IPS DF 6.9 (cell line): ENCODE data around the gene CALU.

Source experiments
- DNase-seq: peaks from one replicate; pipeline ENCODE4 v3.0.0-alpha.2; 2013; ENCODE audit warnings: low read depth, low spot score
- H3K27ac ChIP-seq: one replicate; pipeline ENCODE4 v1.5.1; 2013; ENCODE audit warnings: low read length, control low read depth
- H3K27me3 ChIP-seq: 2 replicates; pipeline ENCODE4 v1.6.1; 2013; ENCODE audit warnings: mild to moderate bottlenecking, low read length; ENCODE audit not compliant: control insufficient read depth, insufficient read depth
- H3K36me3 ChIP-seq: 2 replicates; pipeline ENCODE4 v1.6.1; 2013; ENCODE audit warnings: low read length; ENCODE audit not compliant: control insufficient read depth, insufficient read depth
- H3K4me1 ChIP-seq: 2 replicates; pipeline ENCODE4 v1.6.1; 2013; ENCODE audit warnings: low read length; ENCODE audit not compliant: control insufficient read depth, insufficient read depth
- H3K4me3 ChIP-seq: 2 replicates; pipeline ENCODE4 v1.5.1; 2013; ENCODE audit warnings: mild to moderate bottlenecking, low read length
- H3K9me3 ChIP-seq: 2 replicates; pipeline ENCODE4 v1.6.1; 2013; ENCODE audit warnings: low read length, inconsistent platforms; ENCODE audit not compliant: control insufficient read depth, insufficient read depth
- WGBS: extraction: QIAGEN DNeasy Blood & Tissue Kit; methylation state at CpG from one replicate; pipeline ENCODE4 v1.1.7; 2013; ENCODE audit warnings: mixed read lengths, missing lambda C conversion rate; ENCODE audit not compliant: insufficient read length, insufficient coverage; 5-methylcytosine and 5-hydroxymethylcytosine counted together

The CALU gene

GRCh38 chr7:128783143-128783861 is 44.1 kb downstream of the CALU start:
- no CpG with 5 or more reads among the region's 15 CpGs for WGBS
- Histone ChIP-seq H3K4me3 (peak overlapping the region; percentile 47; the same call in 1 of the 2 replicates), H3K27me3 (no peaks in the 10 kb centered on the region), H3K27ac (no peak overlapping the region), H3K4me1 (no peaks in the 10 kb centered on the region; the same call in 1 of the 2 replicates), H3K36me3 (no peaks in the 10 kb centered on the region), H3K9me3 (no peaks in the 10 kb centered on the region)
- peak; percentile 83 for DNase-seq

GRCh38 chr7:128785738-128786137 is 46.6 kb downstream of the CALU start:
- Histone ChIP-seq H3K27ac (no peak overlapping the region), H3K4me1 (no peaks in the 10 kb centered on the region; the same call in 1 of the 2 replicates), H3K4me3 (no peak overlapping the region), H3K36me3 (no peaks in the 10 kb centered on the region), H3K27me3 (no peaks in the 10 kb centered on the region), H3K9me3 (no peaks in the 10 kb centered on the region)
- no CpG with 5 or more reads among the region's 3 CpGs for WGBS
- DNase-seq = no peak

- no peak overlapping the region for H3K4me3 ChIP-seq
- no peak for DNase-seq
- no CpG with 5 or more reads among the region's 9 CpGs for WGBS
Observed at GRCh38 chr7:128788446-128789412, 49.6 kb downstream of the CALU start.

GRCh38 chr7:128790315-128791041 is 51.3 kb downstream of the CALU start:
- Histone ChIP-seq H3K27me3 (no peaks in the 10 kb centered on the region), H3K4me3 (peak overlapping the region; percentile 60), H3K9me3 (no peaks in the 10 kb centered on the region), H3K4me1 (no peaks in the 10 kb centered on the region), H3K36me3 (0 out of 2 replicates have a peak, but pooled peaks cover 3% of the 10 kb centered on the region), H3K27ac (no peak overlapping the region)
- DNase-seq = no peak
- WGBS = no CpG with 5 or more reads among the region's 45 CpGs

More at GRCh38 chr7:128788446-128789412, 49.6 kb downstream of the CALU start:
- no peaks in the 10 kb centered on the region for H3K36me3 ChIP-seq
- H3K9me3 ChIP-seq = no peaks in the 10 kb centered on the region
- no peaks in the 10 kb centered on the region for H3K4me1 ChIP-seq
- no peak overlapping the region for H3K27ac ChIP-seq
- H3K27me3 ChIP-seq = no peaks in the 10 kb centered on the region

GRCh38 chr7:128791121-128791971 is 52.2 kb downstream of the CALU start, which contains the start of gene CCDC136:
TSS of gene CCDC136 (plus strand) at chr7:128791968. CDS start at chr7:128792412, 444 bp downstream.
- no CpG with 5 or more reads among the region's 80 CpGs for whole genome bisulfite sequencing
- no peak within 1 kb of the TSS for H3K27ac ChIP-seq

GRCh38 chr7:128791972-128792327 is 52.8 kb downstream of the CALU start:
- Histone ChIP-seq H3K27ac (no peak overlapping the region), H3K36me3 (0 out of 2 replicates have a peak, but pooled peaks cover 3% of the 10 kb centered on the region), H3K9me3 (no peaks in the 10 kb centered on the region), H3K27me3 (no peaks in the 10 kb centered on the region), H3K4me1 (no peaks in the 10 kb centered on the region), H3K4me3 (peak overlapping the region; percentile 60; the same call in 1 of the 2 replicates)
- no peak for DNase-seq
- WGBS = no CpG with 5 or more reads among the region's 9 CpGs

More at GRCh38 chr7:128791121-128791971, 52.2 kb downstream of the CALU start, which contains the start of gene CCDC136:
- no peaks in the 10 kb centered on the region for H3K9me3 ChIP-seq
- H3K36me3 ChIP-seq = 0 out of 2 replicates have a peak, but pooled peaks cover 3% of the 10 kb centered on the region
- H3K27me3 ChIP-seq = no peaks in the 10 kb centered on the region
- H3K4me3 ChIP-seq = peak within 1 kb of the TSS; percentile 60
- H3K4me1 ChIP-seq = no peaks in the 10 kb centered on the region
- DNase-seq = no peak

GRCh38 chr7:128792471-128793180 is 53.5 kb downstream of the CALU start:
- WGBS = no CpG with 5 or more reads among the region's 10 CpGs
- no peak overlapping the region for H3K4me3 ChIP-seq
- no peaks in the 10 kb centered on the region for H3K9me3 ChIP-seq

GRCh38 chr7:128793181-128793547 is 54.0 kb downstream of the CALU start:
- H3K36me3 ChIP-seq = 0 out of 2 replicates have a peak, but pooled peaks cover 3% of the 10 kb centered on the region
- DNase-seq = no peak
- H3K27me3 ChIP-seq = no peaks in the 10 kb centered on the region
- WGBS = no CpG with 5 or more reads among the region's 5 CpGs
- H3K9me3 ChIP-seq = no peaks in the 10 kb centered on the region
- H3K27ac ChIP-seq = no peak overlapping the region
- H3K4me3 ChIP-seq = no peak overlapping the region
- no peaks in the 10 kb centered on the region for H3K4me1 ChIP-seq

More at GRCh38 chr7:128792471-128793180, 53.5 kb downstream of the CALU start:
- Histone ChIP-seq H3K27me3 (no peaks in the 10 kb centered on the region), H3K4me1 (no peaks in the 10 kb centered on the region), H3K36me3 (0 out of 2 replicates have a peak, but pooled peaks cover 3% of the 10 kb centered on the region), H3K27ac (no peak overlapping the region)
- DNase-seq = no peak

- DNase-seq = no peak
- H3K4me3 ChIP-seq = no peak overlapping the region
- H3K4me1 ChIP-seq = no peaks in the 10 kb centered on the region
- H3K36me3 ChIP-seq = 0 out of 2 replicates have a peak, but pooled peaks cover 3% of the 10 kb centered on the region
- H3K9me3 ChIP-seq = no peaks in the 10 kb centered on the region
- WGBS = no CpG with 5 or more reads among the region's 3 CpGs
- H3K27me3 ChIP-seq = no peaks in the 10 kb centered on the region
- H3K27ac ChIP-seq = no peak overlapping the region
Observed at GRCh38 chr7:128794020-128794419, 54.9 kb downstream of the CALU start.
